Right renal pelvis (tissue), 4 donors: ENCODE data around the gene ZNF189. TPM values are rescaled to one million over a fixed set of nuclear protein-coding genes. Genes with fewer than 3 reads are reported as not detected.

Source experiments
- DNase-seq, 4 donors: peaks; one replicate each; pipeline ENCODE4 v3.0.0-alpha.2; 2013; ENCODE audit warnings: low read depth in 4 of 4, low spot score in 3 of 4, missing footprints in 1 of 4
- polyA plus RNA-seq, 4 donors: library from polyadenylated mRNA; unstranded; fragments of 120-200 nt; gene quantifications; one replicate each; pipeline ENCODE4 v1.2.1, GENCODE V29; 2013; ENCODE audit not compliant: insufficient read length in 4 of 4

The ZNF189 gene
- polyA plus RNA-seq, 4 donors, result 39.1 to 49.7 (median 45.9) TPM

GRCh38 chr9:101446732-101447131, 48.1 kb downstream of the ZNF189 start:
- DNase-seq, result no peak

GRCh38 chr9:101448680-101449070, 50.0 kb downstream of the ZNF189 start:
- no peak for DNase-seq

DNA sequence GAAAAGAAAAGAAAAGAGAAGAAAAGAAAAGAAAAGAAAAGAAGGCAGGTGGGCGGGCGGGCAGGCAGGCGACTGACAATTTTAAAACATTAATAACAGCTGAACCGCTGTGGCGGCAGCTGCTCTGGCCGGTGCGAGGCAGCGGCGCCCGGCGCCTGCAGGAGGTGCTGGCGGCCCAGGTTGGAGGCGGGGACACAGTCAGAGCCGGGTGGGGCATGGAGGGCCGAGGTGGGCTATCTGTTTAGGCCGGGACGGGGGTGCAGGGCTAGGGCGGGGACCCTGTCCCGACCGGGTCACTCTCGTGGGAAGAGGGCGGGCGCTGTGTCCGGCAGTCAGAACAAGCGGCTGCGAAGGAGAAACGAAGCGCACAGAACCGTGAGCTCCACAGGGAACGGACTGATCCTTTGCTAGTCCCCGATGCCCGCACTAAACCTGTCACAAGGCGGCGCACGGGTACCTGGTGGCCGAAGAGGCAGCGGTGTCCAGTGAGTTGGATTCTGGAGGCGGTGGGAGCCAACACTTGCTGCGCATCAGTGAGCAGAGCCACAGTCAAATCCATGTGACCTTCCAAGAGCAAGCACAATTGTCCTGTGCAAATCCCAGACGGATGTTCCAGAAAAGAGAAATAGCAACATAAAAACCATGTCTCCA, 50.5 kb downstream of the ZNF189 start:
- peak; percentile 31 to 59 (median 48) for DNase-seq

- DNase-seq, result no peak
These were observed 52.3 kb downstream of the ZNF189 start for GRCh38 chr9:101450931-101451330.

- no peak for DNase-seq
These were observed 52.8 kb downstream of the ZNF189 start for GRCh38 chr9:101451498-101451897.

DNA sequence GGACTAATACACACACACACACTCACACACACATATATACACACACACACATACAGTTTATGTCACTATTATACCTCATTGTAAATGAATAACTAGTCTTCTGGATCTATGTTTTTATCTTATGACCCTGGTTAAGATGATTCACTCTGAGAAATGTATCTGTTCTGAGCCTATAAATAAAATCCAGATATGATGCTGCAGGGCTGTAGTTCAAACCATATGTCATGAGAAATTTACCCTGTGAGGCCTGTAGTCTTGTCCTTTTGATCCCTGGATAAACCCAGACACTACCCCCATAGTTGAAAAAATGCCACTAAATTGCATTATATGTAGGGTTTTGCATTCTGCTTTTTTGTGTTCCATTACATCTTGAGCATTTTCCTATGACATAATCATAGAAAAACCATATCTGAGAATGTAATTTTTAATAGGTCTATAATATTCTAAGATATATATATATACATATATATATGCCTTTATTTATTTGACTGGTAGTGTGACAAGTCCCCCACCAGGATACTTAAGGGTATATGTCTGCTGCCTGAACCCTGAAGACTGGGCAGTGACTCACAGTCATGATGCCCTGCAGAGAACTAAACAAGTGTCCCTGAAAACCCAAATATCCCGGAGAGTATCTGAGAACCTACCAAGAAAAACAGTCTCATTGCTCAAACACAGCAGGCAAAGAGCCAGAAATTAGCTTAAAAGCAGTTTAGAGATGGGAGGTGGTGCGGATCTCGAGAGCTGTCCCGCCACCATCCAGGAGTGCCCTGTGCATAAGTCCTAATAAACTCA, 55.3 kb downstream of the ZNF189 start:
- DNase-seq, result no peak

GRCh38 chr9:101455656-101456240, 57.1 kb downstream of the ZNF189 start:
- no peak for DNase-seq

- DNase-seq, result no peak
These were observed 58.4 kb downstream of the ZNF189 start for GRCh38 chr9:101457003-101457402.

GRCh38 chr9:101458963-101459631, 60.4 kb downstream of the ZNF189 start:
- peak; percentile 21 to 60 (median 58) for DNase-seq

Other genes starting within 250 kb of the ZNF189 start
- under 1 TPM; 0.13 to 0.56 (median 0.27) TPM for gene BAAT, start 13.8 kb upstream of the ZNF189 start, polyA plus RNA-seq
- gene MRPL50, start 233 bp upstream of the ZNF189 start, polyA plus RNA-seq, result 10 to 100 TPM; 24.2 to 31.0 (median 29.3) TPM
- gene ALDOB, start 36.9 kb downstream of the ZNF189 start, polyA plus RNA-seq, result 1,000 to 10,000 TPM in 1 of 4 donors, 100 to 1,000 TPM in 3; 651 to 1,095 (median 808) TPM
- 10 to 100 TPM; 54.7 to 68.6 (median 67.1) TPM for gene RNF20, start 135.0 kb downstream of the ZNF189 start, polyA plus RNA-seq
- under 1 TPM in 2 of 4 donors, not detected in 2; 0.04 to 0.06 TPM for gene PPP3R2, start 196.1 kb downstream of the ZNF189 start, polyA plus RNA-seq